AG04449 (cell line): ENCODE results near the gene CREM.
A peak's percentile ranks its signal among the peaks of the same experiment; 100 is the strongest.

Experiments
- CTCF ChIA-PET: fragments of 350-600 bp; formaldehyde crosslinking; extraction: SDS; loops from one replicate; lab custom pipeline; 2021; ENCODE audit warnings: antibody characterized with exemption; lab: Yijun Ruan, JAX
- POLR2A ChIA-PET: fragments of 400-600, 350-600 bp; formaldehyde crosslinking; extraction: SDS; loops from one replicate; lab custom pipeline; 2020; ENCODE audit warnings: antibody characterized with exemption, inconsistent platforms; lab: Yijun Ruan, JAX
- DNase-seq: peaks from one replicate; pipeline ENCODE4 v3.0.0-alpha.2; 2010; ENCODE audit warnings: low read depth, low spot score
- H3K4me3 ChIP-seq: 2 replicates; pipeline ENCODE4 v1.5.1; 2011; ENCODE audit warnings: low read depth, mild to moderate bottlenecking, control low read depth, low read length
- TF ChIP-seq, protein P1 (sequence below): IDR thresholded peaks from one replicate; pipeline ENCODE4 v1.5.1; 2011; ENCODE audit warnings: mild to moderate bottlenecking, moderate library complexity, low read length, control low read depth, inconsistent platforms; ENCODE audit not compliant: insufficient read depth; ENCODE audit errors: missing control alignments

Gene CREM

GRCh38 chr10:35103882-35104281 lies 22.8 kb upstream of the CREM start:
- POLR2A ChIA-PET = no interaction called here
- CTCF ChIA-PET = interaction anchor here (1.2 kb wide), 1 partner anchor 16 kb away, joined by 4 read pairs; no protein-coding TSS in a partner anchor

GRCh38 chr10:35112571-35112970 lies 14.1 kb upstream of the CREM start:
- CTCF ChIA-PET = interaction anchor here (1.5 kb wide), 1 partner anchor 8 kb away, joined by 3 read pairs; no protein-coding TSS in a partner anchor
- POLR2A ChIA-PET = no interaction called here
- TF ChIP-seq, protein P1, sequence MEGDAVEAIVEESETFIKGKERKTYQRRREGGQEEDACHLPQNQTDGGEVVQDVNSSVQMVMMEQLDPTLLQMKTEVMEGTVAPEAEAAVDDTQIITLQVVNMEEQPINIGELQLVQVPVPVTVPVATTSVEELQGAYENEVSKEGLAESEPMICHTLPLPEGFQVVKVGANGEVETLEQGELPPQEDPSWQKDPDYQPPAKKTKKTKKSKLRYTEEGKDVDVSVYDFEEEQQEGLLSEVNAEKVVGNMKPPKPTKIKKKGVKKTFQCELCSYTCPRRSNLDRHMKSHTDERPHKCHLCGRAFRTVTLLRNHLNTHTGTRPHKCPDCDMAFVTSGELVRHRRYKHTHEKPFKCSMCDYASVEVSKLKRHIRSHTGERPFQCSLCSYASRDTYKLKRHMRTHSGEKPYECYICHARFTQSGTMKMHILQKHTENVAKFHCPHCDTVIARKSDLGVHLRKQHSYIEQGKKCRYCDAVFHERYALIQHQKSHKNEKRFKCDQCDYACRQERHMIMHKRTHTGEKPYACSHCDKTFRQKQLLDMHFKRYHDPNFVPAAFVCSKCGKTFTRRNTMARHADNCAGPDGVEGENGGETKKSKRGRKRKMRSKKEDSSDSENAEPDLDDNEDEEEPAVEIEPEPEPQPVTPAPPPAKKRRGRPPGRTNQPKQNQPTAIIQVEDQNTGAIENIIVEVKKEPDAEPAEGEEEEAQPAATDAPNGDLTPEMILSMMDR = no peak
- no peak for DNase-seq
- no peak overlapping the region for H3K4me3 ChIP-seq

More at GRCh38 chr10:35103882-35104281, 22.8 kb upstream of the CREM start:
- TF ChIP-seq, protein P1 = no peak
- no peak for DNase-seq
- H3K4me3 ChIP-seq = no peak overlapping the region

- TF ChIP-seq, protein P1 = no peak
- ChIA-PET CTCF (interaction anchor here (0.6 to 10.1 kb wide), 21 partner anchors 11 to 1661 kb away, joined by 3 to 283 read pairs (median 6); no protein-coding TSS in a partner anchor), POLR2A (no interaction called here)
Measured at GRCh38 chr10:35119378-35119777, 7.3 kb upstream of the CREM start.

GRCh38 chr10:35124540-35124939 lies 2.1 kb upstream of the CREM start:
- DNase-seq = no peak
- CTCF ChIA-PET = interaction anchor here (1.2 to 3.6 kb wide), 2 partner anchors 92 to 148 kb away, joined by 6 to 33 read pairs; no protein-coding TSS in a partner anchor
- TF ChIP-seq, protein P1 = no peak
- no peak overlapping the region for H3K4me3 ChIP-seq
- POLR2A ChIA-PET = no interaction called here

More at GRCh38 chr10:35119378-35119777, 7.3 kb upstream of the CREM start:
- H3K4me3 ChIP-seq = no peak overlapping the region
- DNase-seq = no peak

DNA sequence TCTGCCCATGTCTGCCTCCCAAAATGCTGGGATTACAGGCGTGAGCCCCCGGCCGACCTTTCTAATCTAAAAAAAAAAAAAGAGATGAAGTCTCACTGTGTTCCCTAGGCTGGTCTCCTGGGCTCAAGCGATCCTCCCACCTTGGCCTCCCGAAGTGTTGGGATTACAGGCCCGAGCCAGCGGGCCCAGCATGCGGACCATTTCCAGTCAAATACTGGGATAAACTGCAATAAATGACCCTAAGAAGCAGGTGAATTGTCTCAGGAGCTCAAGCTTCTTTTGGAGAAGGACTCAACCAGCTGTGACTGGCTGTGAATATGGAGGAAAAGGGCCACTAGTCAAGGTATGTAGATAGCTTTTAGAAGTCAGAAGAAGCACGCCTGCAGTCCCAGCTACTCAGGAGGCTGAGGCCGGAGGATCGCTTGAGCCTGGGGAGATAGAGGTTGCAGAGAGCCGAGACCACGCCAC lies 550 bp upstream of the CREM start:
- no peak for DNase-seq
- peak overlapping the region; percentile 74 for H3K4me3 ChIP-seq
- POLR2A ChIA-PET = interaction anchor here (0.6 to 2.8 kb wide), 3 partner anchors 14 to 70 kb away, joined by 3 to 17 read pairs (median 3); no protein-coding TSS in a partner anchor

GRCh38 chr10:35127289-35127891 lies 744 bp downstream of the CREM start:
- no peak for DNase-seq
- POLR2A ChIA-PET = interaction anchor here (0.6 to 2.8 kb wide), 3 partner anchors 46 to 370 kb away, joined by 3 to 17 read pairs (median 5); no protein-coding TSS in a partner anchor

More for the DNA sequence above, 550 bp upstream of the CREM start:
- CTCF ChIA-PET = interaction anchor here (0.7 to 3.6 kb wide), 20 partner anchors 8 to 1755 kb away, joined by 3 to 34 read pairs (median 3); partner anchors contain the start of gene CUL2
- TF ChIP-seq, protein P1 = no peak

More at GRCh38 chr10:35127289-35127891, 744 bp downstream of the CREM start:
- TF ChIP-seq, protein P1 = no peak
- peak overlapping the region; percentile 74 for H3K4me3 ChIP-seq
- CTCF ChIA-PET = interaction anchor here (0.6 to 3.6 kb wide), 12 partner anchors 10 to 1754 kb away, joined by 3 to 34 read pairs (median 4); no protein-coding TSS in a partner anchor
